Erythroblast (primary cell): ENCODE data around the gene LRP5.

Experiments
- DNase-seq, 2 experiments: peaks; one replicate each; lab custom pipeline; 2025; lab: John Stamatoyannopoulos, UW
- GATA1 ChIP-seq: IDR thresholded peaks from 2 replicates; pipeline ENCODE4 v1.6.1; 2011; ENCODE audit warnings: low read depth, mild to moderate bottlenecking, control low read depth, low read length, moderate library complexity
- POLR2A ChIP-seq: IDR thresholded peaks from 2 replicates; pipeline ENCODE4 v1.6.1; 2011; ENCODE audit warnings: mild to moderate bottlenecking, low read length

Gene LRP5

DNA sequence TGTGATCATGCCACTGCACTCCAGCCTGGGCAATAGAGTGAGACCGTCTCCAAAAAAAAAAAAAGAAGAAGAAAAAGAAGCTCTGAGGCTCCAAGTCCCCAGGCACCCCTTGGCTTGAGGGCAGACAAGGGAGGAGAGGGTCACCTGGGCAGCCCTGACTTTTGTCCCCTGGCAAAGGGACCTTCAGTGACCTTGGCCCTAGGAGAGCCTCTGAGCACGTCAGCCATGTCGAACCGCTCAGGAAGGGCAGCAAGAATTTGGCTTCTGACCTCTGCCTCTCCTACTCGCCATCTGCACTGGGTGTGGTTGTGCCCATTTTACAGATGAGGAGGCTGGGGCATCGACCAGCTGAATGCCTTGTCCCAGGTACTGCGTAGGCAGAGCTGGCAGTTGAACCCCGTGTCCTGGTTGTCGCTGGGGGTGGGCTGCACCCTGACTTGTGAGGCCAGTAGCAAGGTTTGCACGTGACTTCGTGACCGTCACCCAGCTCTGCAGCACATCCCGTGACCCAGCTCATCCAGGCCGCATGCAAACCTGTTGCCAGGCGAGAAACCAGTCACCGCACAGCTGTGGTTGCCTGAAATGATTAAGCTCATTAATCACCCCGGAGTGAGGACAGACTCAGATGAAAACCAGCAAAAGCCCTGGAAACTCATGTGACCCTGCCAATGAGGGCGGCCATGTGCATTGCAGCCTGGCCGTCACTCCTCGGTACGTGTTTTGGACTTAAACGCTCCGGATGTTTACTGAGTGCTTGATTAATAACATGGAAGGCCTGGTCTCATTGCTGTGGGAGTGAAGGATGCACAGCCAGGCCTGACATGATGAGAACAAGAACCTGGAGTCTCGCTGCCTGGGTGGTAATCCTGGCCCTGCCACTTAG is 100.4 kb downstream of the LRP5 start:
- DNase-seq, result no peak
- TF ChIP-seq GATA1, result no peak

DNA sequence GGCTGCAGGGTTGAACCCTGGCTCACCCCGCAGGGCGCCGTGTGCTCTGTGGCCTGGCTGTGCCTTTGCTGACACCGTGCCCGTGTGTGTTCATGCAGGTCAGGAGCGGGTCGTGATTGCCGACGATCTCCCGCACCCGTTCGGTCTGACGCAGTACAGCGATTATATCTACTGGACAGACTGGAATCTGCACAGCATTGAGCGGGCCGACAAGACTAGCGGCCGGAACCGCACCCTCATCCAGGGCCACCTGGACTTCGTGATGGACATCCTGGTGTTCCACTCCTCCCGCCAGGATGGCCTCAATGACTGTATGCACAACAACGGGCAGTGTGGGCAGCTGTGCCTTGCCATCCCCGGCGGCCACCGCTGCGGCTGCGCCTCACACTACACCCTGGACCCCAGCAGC is 101.2 kb downstream of the LRP5 start:
- no peak for DNase-seq
- TF ChIP-seq GATA1 (no peak), POLR2A (no peak)

DNA sequence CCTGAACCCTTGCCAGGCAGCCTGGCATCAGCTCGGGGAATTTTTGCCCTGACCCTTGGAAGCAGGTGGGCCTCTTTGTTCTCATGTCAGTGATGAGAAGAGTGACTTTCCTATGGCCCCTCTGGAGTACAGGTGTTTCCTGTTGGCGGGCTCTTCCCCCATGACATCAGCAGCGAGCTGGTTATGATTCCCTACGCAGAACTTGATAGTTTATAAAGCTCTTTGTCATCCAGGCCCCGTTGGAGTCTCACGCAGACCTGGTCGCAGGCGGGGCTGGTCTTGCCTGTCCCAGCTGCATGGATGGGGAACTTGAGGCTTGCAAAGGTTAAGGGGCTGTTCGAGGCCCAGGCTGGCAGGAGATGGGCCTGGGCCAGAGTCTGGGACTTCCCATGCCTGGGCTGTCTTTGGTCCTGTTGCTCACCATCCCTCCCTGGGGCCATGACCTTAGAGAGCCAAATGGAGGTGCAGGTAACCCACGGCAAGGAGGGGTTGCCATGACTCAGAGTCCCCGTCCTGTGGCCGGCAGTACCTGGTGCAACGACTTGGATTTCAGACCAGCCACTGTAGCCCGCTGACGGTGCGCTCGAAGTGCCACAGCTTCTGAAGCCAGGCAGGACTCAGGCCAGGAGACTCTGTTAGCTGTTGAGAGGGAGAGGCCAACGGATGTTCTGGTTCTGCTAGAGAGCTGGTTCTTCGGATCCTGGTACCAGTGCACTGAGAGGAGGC is 102.3 kb downstream of the LRP5 start:
- no peak for DNase-seq
- no peak for TF ChIP-seq POLR2A
- no peak for TF ChIP-seq GATA1

DNA sequence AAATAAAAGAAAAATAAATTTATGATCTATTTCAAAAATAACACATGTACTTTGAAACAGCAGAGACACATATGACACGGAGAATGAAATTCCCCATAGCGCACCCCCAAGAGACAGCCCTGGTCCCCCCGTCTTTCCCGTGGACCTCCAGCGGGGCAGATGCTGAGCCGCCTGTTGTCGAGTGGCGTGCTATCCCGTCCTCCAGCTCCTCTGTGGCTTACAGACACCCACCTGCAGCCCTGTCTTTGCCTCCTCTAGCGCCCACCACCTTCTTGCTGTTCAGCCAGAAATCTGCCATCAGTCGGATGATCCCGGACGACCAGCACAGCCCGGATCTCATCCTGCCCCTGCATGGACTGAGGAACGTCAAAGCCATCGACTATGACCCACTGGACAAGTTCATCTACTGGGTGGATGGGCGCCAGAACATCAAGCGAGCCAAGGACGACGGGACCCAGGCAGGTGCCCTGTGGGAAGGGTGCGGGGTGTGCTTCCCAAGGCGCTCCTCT is 103.7 kb downstream of the LRP5 start:
- DNase-seq, result no peak
- TF ChIP-seq POLR2A (no peak), GATA1 (no peak)

DNA sequence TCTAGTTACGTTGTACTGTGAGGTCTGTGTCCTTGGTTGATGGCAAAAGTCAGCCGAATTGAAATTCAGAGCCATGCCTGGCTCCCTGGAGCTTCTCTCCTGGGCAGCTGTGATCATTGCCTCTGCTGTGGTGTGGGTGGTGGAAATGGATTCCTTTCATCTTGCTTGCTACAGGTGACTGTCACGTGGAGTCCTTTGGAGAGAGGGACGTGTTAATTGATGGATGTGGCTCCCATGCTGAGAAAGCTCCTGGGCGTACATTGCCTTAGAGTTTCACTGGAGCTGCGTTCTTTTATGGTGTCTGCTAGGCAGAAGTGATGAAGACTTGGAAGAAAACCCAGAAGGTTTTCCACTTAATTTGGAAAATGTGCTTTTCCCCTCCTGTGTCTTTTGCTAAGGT is 106.3 kb downstream of the LRP5 start:
- TF ChIP-seq POLR2A, result no peak
- no peak for TF ChIP-seq GATA1
- DNase-seq, result no peak

DNA sequence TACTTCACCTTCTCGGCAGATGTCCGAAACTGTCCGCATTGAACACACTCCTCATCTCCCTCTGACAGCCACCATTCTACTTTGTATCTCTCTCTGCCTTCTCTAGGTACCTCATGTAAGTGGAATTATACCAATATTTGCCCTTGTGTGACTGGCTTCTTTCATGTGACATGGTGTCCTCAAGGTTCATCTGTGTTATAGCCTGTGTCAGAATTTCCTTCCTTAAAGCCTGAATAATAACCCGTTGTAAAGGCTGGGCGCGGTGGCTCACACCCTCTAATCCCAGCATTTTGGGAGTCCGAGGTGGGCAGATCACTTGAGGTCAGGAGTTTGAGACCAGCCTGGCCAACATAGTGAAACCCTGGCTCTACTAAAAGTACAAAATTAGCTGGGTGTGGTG is 107.8 kb downstream of the LRP5 start:
- no peak for DNase-seq
- TF ChIP-seq GATA1, result no peak
- no peak for TF ChIP-seq POLR2A

DNA sequence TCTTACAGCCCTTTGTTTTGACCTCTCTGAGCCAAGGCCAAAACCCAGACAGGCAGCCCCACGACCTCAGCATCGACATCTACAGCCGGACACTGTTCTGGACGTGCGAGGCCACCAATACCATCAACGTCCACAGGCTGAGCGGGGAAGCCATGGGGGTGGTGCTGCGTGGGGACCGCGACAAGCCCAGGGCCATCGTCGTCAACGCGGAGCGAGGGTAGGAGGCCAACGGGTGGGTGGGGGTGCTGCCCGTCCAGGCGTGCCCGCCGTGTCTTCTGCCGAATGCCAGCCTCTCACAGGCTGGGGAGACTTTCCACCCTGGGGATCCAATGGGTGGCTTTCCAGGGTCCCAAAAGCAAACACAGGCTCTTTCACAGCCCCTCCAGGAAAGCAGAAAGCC is 111.1 kb downstream of the LRP5 start:
- DNase-seq, result no peak
- TF ChIP-seq GATA1 (no peak), POLR2A (no peak)

DNA sequence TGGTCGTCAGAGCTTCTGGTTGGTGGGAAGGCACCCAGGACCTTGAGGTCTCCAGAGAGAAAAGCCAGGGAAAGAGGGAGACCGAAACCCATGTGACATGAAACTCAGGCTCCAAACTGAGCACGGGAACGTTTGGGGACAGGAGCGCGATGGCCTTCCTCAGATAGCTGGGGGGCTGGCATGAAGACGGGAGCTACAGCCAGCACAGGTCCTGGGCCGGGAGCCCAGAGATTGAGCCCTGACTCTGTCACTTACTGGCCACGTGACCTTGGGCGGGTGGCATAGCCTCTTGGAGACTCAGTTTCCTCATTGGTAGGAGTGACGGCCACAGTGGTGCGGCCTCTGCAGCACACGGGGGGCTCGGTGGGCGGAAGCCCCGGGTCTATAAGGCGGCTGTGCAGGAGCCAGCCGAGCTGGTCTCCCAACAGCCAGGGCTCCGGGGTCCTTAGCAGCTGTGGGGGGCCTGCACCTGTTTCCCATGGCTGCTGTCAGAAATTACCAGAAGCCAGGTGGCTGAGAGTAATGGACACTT is 111.8 kb downstream of the LRP5 start:
- DNase-seq, result no peak
- no peak for TF ChIP-seq GATA1
- no peak for TF ChIP-seq POLR2A

DNA sequence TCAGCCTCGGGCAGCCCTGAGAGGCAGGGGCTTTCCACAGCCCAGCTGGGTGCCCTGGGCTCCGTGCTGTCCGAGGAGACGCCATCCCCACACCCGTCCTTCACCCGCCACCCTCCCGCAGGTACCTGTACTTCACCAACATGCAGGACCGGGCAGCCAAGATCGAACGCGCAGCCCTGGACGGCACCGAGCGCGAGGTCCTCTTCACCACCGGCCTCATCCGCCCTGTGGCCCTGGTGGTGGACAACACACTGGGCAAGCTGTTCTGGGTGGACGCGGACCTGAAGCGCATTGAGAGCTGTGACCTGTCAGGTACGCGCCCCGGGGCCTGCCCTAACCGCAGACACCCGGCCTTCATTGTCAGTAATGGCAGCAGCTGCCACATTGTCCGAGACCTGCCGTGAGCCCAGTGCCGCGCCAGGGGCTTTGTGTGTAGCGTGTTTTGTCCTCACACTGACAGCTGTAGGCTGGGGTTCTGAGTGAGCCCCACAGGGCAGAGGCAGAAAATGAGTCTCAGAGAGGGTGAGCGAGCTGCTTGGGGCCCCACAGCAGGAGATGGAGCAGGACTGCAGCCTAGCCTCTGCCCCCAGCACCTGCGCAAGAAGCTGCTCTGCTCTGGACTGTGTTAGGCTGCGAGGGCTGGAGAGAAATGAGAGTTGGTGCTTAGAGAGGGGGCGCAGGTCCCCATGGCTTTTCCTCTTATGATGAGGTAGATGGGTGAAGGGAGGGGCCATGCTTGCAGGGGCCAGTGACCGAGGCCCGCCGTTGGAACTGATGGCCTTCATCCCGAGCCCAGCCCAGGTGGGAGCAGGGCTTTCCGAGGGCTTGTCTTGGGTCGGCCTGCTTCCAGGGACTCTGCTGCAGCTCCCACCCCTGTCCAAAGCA is 112.8 kb downstream of the LRP5 start:
- TF ChIP-seq POLR2A (no peak), GATA1 (no peak)
- no peak for DNase-seq

DNA sequence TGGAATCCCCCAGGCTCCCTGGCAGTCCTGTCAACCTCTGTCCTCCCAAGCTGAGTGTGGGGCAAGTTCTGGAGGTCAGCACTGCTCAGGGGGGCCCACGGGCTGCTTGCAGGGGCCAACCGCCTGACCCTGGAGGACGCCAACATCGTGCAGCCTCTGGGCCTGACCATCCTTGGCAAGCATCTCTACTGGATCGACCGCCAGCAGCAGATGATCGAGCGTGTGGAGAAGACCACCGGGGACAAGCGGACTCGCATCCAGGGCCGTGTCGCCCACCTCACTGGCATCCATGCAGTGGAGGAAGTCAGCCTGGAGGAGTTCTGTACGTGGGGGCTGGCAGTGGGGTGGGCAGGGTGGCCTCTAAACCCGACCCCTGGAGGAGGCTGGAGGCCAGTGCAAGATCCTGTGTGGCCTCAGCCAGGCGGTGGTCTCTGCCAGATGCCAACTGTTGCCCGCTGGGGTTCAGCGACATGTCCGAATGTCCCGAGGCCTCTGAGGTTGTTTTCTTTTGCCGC is 113.5 kb downstream of the LRP5 start:
- TF ChIP-seq GATA1, result no peak
- TF ChIP-seq POLR2A, result no peak
- no peak for DNase-seq

DNA sequence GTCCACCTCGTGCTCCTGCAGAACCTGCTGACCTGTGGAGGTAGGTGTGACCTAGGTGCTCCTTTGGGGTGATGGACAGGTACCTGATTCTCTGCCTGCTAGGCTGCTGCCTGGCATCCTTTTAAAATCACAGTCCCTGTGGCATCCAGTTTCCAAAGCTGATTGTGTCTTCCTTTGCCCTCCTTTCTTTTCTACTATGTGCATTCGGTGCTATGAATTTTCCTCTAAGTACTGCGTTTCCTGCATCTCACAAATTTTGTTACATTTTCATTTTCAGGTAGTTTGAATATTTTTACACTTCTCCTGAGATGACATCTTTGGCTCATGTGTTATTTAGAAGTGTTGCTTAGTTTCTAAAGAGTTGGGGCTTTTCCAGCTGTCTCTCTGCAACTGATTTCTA is 117.3 kb downstream of the LRP5 start:
- no peak for DNase-seq
- TF ChIP-seq GATA1, result no peak
- TF ChIP-seq POLR2A, result no peak

DNA sequence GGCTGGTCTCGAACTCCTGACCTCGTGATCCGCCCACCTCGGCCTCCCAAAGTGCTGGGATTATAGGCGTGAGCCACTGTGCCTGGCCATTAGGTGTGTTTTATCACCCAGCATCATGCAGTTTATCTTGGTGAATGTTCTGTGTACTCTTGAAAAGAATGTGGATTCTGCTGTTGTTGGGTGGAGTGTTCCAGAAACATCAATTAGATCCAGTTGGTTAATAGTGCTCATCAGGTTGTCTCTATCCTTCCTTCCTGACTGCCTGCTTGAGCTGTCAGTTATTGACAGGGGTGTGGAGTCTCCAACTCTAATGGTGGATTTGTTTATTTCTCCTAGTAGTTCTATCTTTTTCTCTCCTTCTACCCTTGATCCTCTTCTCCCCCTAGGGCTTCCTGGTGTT is 118.0 kb downstream of the LRP5 start:
- no peak for DNase-seq
- TF ChIP-seq POLR2A (no peak), GATA1 (no peak)

DNA sequence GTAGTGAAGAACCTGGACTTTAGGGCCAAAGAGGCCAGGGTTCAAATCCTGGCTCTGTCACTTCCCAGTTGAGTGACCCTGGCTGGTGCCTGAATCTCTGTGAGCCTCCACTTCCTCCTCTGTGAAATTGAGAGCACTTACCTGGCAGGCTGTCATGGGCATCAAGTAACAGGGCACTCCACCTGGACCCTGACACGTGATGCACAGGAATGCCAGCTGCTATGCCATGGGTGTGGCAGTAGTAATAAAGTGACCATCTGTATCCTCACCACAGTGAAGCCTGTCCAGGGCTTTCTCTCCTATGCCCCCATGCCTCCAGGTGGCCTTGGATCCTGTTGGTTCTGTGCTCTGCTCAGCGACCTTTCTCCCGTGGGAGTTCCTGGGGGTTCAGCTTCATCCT is 118.4 kb downstream of the LRP5 start:
- DNase-seq, result no peak
- TF ChIP-seq GATA1 (no peak), POLR2A (no peak)
